ENCODE results near the gene COP1.
"Not testable (repeated sequence)": the region's sequence is repeated elsewhere in the genome, so short reads cannot be mapped to it uniquely, and the experiment has no call there.

GRCh38 chr1:175992202-175992601 lies 214.9 kb downstream of the COP1 start:
- TF ChIP-seq, protein P1, sequence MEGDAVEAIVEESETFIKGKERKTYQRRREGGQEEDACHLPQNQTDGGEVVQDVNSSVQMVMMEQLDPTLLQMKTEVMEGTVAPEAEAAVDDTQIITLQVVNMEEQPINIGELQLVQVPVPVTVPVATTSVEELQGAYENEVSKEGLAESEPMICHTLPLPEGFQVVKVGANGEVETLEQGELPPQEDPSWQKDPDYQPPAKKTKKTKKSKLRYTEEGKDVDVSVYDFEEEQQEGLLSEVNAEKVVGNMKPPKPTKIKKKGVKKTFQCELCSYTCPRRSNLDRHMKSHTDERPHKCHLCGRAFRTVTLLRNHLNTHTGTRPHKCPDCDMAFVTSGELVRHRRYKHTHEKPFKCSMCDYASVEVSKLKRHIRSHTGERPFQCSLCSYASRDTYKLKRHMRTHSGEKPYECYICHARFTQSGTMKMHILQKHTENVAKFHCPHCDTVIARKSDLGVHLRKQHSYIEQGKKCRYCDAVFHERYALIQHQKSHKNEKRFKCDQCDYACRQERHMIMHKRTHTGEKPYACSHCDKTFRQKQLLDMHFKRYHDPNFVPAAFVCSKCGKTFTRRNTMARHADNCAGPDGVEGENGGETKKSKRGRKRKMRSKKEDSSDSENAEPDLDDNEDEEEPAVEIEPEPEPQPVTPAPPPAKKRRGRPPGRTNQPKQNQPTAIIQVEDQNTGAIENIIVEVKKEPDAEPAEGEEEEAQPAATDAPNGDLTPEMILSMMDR (IDR thresholded peaks at IDR 0.05): not testable (repeated sequence)
- TF ChIP-seq POLR2A (IDR thresholded peaks at IDR 0.05; ENCODE audit: low read depth); EP300 (IDR thresholded peaks at IDR 0.05): not testable (repeated sequence)
